Upper lobe of left lung (tissue), 6 donors: ENCODE data around the gene OTOG. TPM values are rescaled to one million over a fixed set of nuclear protein-coding genes. Genes with fewer than 3 reads are reported as not detected.

Experiments used
- ATAC-seq, 2 donors: fragments of 200-7000 bp; cut with Tn5 transposase; one replicate each; pipeline ENCODE4 v1.9.1; 2022; ENCODE audit warnings: mild to moderate bottlenecking in 2 of 2, moderate library complexity in 2 of 2; ENCODE audit not compliant: low FRiP score in 2 of 2
- DNase-seq, 2 donors: peaks; one replicate each; pipeline ENCODE4 v3.0.0-alpha.2; 2019 to 2020
- H3K27ac ChIP-seq, 4 donors: fragments of 200-600 bp; sonication (generic); one replicate each; pipeline ENCODE4 v1.5.1; 2016 to 2019
- H3K27me3 ChIP-seq, 4 donors: fragments of 200-600 bp; sonication (generic); one replicate each; pipeline ENCODE4 v1.5.1; 2017 to 2019
- H3K36me3 ChIP-seq, 4 donors: fragments of 200-600 bp; sonication (generic); one replicate each; pipeline ENCODE4 v1.5.1; 2016 to 2019
- H3K4me1 ChIP-seq, 4 donors: fragments of 200-600 bp; sonication (generic); one replicate each; pipeline ENCODE4 v1.5.1; 2018 to 2019
- H3K4me3 ChIP-seq, 4 donors: fragments of 200-600 bp; sonication (generic); one replicate each; pipeline ENCODE4 v1.5.1; 2017 to 2019; ENCODE audit warnings: mild to moderate bottlenecking in 2 of 4, moderate library complexity in 1 of 4
- H3K9me3 ChIP-seq, 4 donors: fragments of 200-600 bp; sonication (generic); one replicate each; pipeline ENCODE4 v1.5.1; 2018 to 2019
- EP300 ChIP-seq, 4 donors: sonication (generic); formaldehyde crosslinking; IDR thresholded peaks; one replicate each; pipeline ENCODE4 v1.5.1; 2017; ENCODE audit warnings: antibody characterized with exemption in 4 of 4, control low read depth in 2 of 4
- POLR2A ChIP-seq, 4 donors: fragments of 450-650 bp; IDR thresholded peaks; one replicate each; pipeline ENCODE4 v1.5.1; 2016 to 2017; ENCODE audit warnings: antibody characterized with exemption in 4 of 4, mild to moderate bottlenecking in 2 of 4
- POLR2AphosphoS5 ChIP-seq, 2 donors: sonication (generic); formaldehyde crosslinking; IDR thresholded peaks; one replicate each; pipeline ENCODE4 v1.5.1; 2017; ENCODE audit warnings: antibody characterized with exemption in 2 of 2
- WGBS, 2 donors: methylation state at CpG; one replicate each; pipeline ENCODE4 v1.1.5; 2017 to 2018; 5-methylcytosine and 5-hydroxymethylcytosine counted together
- total RNA-seq, 6 donors: library from RNA; depleted of rRNA in 4 of 6; stranded (reverse); fragments of >200 nt in 4 of 6; gene quantifications; one replicate each; pipeline versions ENCODE4 v1.1.0 to v1.2.1, GENCODE V29; 2016 to 2021
- TF ChIP-seq, protein P1 (sequence below), 6 experiments: fragments of 450-650 bp in 4 of 6; fragments of 200-600 bp in 2 of 6; sonication (generic) in 2 of 6; IDR thresholded peaks; one replicate each; pipeline ENCODE4 v1.5.1; 2016 to 2019; ENCODE audit warnings: antibody characterized with exemption in 6 of 6
- donor health status: DM: no; HTN: no; CAD: no; lungs with moderate emphysema.
- donor health status: DM: no; HTN: yes; CAD: no; lungs with severe emphysema.

The OTOG gene
- total RNA-seq, 6 donors from 2014 or later = not detected

DNA sequence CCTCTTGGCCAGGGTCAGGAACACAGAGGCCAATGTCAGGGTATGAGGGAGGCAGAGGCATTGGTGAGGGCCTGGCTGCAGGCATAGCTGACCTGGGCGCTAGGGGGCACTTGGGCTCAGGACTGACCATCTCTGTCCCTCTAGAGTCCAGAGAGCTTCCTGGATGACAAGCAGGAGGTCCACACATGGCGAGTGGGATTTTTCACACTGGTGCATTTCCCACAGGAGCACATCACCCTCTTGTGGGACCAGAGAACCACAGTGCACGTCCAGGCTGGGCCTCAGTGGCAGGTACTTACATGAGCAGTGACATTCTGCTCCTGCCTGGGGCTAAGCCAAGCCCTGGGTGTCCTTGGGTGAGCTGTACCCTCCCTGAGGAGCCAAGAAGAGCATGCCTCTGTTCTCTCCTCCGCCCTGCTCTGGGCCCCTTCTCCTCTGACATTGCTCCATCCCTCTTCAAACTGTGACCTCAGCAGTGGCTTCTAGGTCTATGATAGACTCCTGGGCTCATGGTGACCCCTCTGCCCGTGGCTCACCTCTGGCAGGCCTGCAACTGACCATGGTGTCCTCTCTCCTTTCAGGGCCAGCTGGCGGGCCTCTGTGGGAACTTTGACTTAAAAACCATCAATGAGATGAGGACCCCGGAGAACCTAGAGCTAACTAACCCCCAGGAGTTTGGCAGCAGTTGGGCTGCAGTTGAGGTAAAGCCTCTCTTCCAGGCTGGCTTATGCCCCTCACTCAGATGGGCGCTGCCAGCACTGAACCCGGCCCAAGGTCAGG is 46.6 kb downstream of the OTOG start:
- Histone ChIP-seq H3K9me3 (no peaks in the 10 kb centered on the region), H3K27me3 (no peaks in the 10 kb centered on the region), H3K27ac (no peak overlapping the region), H3K4me3 (no peak overlapping the region), H3K36me3 (no peaks in the 10 kb centered on the region), H3K4me1 (no peaks in the 10 kb centered on the region)
- DNase-seq = peak in 1 of 2 donors; percentile 20
- no peak for TF ChIP-seq EP300 (IDR thresholded peaks at IDR 0.05)
- WGBS, 2 donors = 70 to 91% methylated on average over 7 to 9 of the region's 9 CpGs
- ATAC-seq = no peak

DNA sequence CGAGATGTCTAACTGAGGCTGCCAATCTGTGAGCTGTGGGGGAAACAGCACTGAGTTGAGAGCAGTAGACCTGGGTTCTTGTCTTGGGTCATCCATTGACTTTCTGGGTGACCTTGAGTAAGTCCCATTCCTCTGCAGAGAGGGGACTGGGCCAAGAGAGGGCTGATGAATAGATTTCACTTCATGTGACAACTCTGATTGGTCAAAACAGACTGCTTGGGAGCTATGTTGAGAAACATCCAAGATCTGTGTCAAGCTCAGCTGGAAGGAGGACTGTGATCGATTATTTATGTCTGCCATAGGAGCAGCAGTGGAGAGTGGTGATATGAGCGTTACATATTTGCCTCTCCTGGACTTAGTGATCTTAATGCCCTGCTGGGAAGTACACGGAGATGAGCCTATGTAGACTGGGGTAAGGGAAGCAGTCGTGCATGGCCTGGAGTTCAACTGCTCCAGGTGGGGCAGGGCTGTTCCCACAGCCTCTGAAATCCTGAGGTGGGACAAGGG is 47.7 kb downstream of the OTOG start:
- Histone ChIP-seq H3K36me3 (no peaks in the 10 kb centered on the region), H3K4me3 (no peak overlapping the region), H3K9me3 (no peaks in the 10 kb centered on the region), H3K4me1 (no peaks in the 10 kb centered on the region), H3K27ac (no peak overlapping the region), H3K27me3 (no peaks in the 10 kb centered on the region)
- DNase-seq = no peak
- WGBS, 2 donors = 82 to 87% methylated on average over 5 of the region's 5 CpGs
- TF ChIP-seq POLR2A (IDR thresholded peaks at IDR 0.05) = no peak
- TF ChIP-seq EP300 (IDR thresholded peaks at IDR 0.05) = no peak
- TF ChIP-seq, protein P1, sequence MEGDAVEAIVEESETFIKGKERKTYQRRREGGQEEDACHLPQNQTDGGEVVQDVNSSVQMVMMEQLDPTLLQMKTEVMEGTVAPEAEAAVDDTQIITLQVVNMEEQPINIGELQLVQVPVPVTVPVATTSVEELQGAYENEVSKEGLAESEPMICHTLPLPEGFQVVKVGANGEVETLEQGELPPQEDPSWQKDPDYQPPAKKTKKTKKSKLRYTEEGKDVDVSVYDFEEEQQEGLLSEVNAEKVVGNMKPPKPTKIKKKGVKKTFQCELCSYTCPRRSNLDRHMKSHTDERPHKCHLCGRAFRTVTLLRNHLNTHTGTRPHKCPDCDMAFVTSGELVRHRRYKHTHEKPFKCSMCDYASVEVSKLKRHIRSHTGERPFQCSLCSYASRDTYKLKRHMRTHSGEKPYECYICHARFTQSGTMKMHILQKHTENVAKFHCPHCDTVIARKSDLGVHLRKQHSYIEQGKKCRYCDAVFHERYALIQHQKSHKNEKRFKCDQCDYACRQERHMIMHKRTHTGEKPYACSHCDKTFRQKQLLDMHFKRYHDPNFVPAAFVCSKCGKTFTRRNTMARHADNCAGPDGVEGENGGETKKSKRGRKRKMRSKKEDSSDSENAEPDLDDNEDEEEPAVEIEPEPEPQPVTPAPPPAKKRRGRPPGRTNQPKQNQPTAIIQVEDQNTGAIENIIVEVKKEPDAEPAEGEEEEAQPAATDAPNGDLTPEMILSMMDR (IDR thresholded peaks at IDR 0.05) = no peak
- TF ChIP-seq POLR2AphosphoS5 (IDR thresholded peaks at IDR 0.05) = no peak
- ATAC-seq = no peak

DNA sequence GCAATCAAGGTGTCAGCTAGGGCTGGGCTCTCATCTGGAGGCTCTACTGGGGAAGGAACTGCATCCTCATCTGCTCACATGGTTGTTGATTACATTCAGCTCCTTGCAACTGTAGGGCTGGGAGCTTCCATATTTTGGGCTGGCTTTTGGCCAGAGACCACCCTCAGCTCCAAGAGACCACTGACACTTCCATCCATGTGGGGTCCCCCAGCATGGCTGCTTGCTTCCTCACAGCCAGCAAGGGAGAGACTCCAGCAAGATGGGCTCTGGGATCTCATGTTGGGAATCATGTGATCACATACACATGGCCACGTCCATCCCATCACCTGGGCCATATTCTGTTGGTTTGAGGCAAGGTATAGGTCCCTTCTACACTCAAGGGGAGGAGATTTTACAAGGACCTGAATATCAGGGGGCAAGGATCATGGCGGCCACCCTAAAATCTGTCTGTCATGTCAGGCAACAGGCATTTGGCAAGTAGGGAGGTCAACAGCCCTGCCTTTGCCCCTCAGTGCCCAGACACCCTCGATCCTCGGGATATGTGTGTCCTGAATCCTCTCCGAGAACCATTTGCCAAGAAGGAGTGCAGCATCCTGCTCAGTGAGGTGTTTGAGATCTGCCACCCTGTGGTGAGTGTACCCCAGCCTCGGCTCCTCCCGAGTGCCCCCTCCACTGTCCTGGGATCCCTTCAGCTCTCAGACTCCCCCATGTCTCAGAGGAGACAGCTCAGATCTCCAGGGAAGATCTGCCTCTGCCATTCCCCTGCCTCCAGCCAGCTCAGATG is 48.7 kb downstream of the OTOG start:
- peak in 1 of 2 donors; percentile 14 for DNase-seq
- H3K36me3 ChIP-seq = no peaks in the 10 kb centered on the region

DNA sequence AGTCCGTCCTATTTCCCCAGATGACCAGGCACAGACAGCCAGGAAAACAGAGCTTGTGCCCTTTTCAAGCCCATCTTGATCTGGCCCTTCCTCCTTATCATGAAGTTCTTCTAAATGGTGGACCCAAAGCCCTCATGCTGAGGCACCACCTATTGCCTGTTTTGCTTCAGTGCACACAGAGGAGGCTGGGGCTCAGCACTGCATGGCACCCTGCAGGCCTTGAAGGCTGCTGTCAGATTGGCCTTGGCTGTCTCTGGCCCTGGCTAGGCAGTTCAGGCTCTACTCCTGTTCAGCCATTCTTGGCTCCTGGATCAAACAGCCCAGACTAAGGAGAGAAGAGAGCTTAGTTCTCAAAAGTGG is 49.2 kb downstream of the OTOG start:
- H3K27me3 ChIP-seq = no peaks in the 10 kb centered on the region
- H3K4me3 ChIP-seq = no peak overlapping the region
- DNase-seq = peak in 1 of 2 donors; percentile 5
- H3K4me1 ChIP-seq = no peaks in the 10 kb centered on the region
- H3K27ac ChIP-seq = no peak overlapping the region
- no peaks in the 10 kb centered on the region for H3K9me3 ChIP-seq
- 50% methylated on average over 1 of the region's 1 CpG; no CpG with 5 or more reads in 1 of the 2 donors for WGBS, 2 donors
- ATAC-seq = no peak
- H3K36me3 ChIP-seq = no peaks in the 10 kb centered on the region
- TF ChIP-seq, protein P1 (IDR thresholded peaks at IDR 0.05) = no peak
- TF ChIP-seq EP300 (IDR thresholded peaks at IDR 0.05) = no peak
- no peak for TF ChIP-seq POLR2AphosphoS5 (IDR thresholded peaks at IDR 0.05)
- no peak for TF ChIP-seq POLR2A (IDR thresholded peaks at IDR 0.05)

More for the DNA sequence above, 48.7 kb downstream of the OTOG start:
- Histone ChIP-seq H3K4me1 (no peaks in the 10 kb centered on the region), H3K4me3 (no peak overlapping the region), H3K27ac (no peak overlapping the region), H3K9me3 (no peaks in the 10 kb centered on the region), H3K27me3 (no peaks in the 10 kb centered on the region)
- ATAC-seq = no peak
- WGBS, 2 donors = 88 to 92% methylated on average over 7 of the region's 7 CpGs
- TF ChIP-seq, protein P1 (IDR thresholded peaks at IDR 0.05) = no peak
- TF ChIP-seq POLR2A (IDR thresholded peaks at IDR 0.05) (no peak), POLR2AphosphoS5 (IDR thresholded peaks at IDR 0.05) (no peak), EP300 (IDR thresholded peaks at IDR 0.05) (no peak)

DNA sequence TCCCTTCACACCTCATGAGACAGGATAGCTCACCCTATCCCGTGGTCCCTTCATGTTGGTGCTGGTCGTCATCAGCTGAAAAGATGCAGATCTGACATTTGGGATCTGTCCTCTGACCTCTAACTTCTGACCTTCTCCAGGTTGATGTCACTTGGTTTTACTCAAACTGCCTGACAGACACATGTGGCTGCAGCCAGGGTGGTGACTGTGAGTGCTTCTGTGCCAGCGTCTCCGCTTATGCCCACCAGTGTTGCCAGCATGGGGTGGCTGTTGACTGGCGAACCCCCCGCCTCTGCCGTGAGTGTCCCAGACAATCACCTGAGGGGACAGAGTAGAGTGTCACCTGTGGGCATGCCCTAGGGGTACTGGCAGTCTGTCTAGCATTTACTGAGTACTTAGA is 49.7 kb downstream of the OTOG start:
- 73 to 84% methylated on average over 2 to 7 of the region's 7 CpGs for WGBS, 2 donors
- DNase-seq = peak in 1 of 2 donors; percentile 15
- Histone ChIP-seq H3K4me1 (no peaks in the 10 kb centered on the region), H3K9me3 (no peaks in the 10 kb centered on the region), H3K36me3 (no peaks in the 10 kb centered on the region), H3K27ac (no peak overlapping the region), H3K27me3 (no peaks in the 10 kb centered on the region), H3K4me3 (no peak overlapping the region)
- TF ChIP-seq POLR2A (IDR thresholded peaks at IDR 0.05) (no peak), POLR2AphosphoS5 (IDR thresholded peaks at IDR 0.05) (no peak), EP300 (IDR thresholded peaks at IDR 0.05) (no peak)
- TF ChIP-seq, protein P1 (IDR thresholded peaks at IDR 0.05) = no peak
- no peak for ATAC-seq
